ENCODE results near the gene NCKAP5. TPM values are rescaled to one million over a fixed set of nuclear protein-coding genes. Genes with fewer than 3 reads are reported as not detected.

Gene NCKAP5
- total RNA-seq, 2 experiments from 2014 or later = not detected

DNA sequence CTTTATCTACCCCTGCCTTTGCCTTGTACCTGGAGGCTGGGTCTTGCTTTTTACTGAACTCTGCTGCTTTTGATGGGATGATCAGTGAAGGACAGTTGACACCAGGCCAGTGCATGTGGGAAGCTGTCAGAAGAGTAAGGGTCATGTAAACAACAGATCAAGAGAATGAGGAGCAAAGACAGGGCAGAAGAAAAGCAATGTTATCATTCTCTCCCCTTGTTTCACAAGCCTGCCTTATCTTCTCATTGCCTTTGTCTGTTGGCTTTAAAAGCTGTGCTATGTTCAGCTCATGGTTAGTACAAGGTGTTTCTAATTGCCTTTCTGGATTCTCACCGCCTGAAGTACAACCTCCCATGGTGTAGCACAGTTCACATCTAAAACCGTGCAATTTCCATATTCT is 925.8 kb downstream of the NCKAP5 start:
- POLR2A ChIA-PET = no interaction called here
- CTCF ChIA-PET = no interaction called here

DNA sequence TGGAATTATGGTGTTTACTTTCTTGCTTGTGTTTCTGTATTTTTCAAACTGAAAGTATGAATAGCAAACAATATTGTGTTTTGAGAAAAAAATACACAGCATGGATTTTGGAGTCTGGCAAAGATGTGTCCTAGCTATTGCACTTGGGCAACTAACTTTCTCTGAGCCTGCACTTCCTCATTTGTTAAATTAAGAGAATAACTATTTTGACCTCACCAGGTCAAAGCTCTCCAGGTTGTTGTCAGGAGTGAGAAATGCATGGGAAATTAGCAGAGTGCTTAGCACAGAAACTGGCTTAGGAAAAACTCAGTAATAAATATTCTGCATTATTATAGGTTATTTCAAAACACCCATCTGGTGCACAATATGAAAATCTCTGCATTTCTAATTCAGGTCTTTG is 926.4 kb downstream of the NCKAP5 start:
- ChIA-PET CTCF (no interaction called here), POLR2A (no interaction called here)

DNA sequence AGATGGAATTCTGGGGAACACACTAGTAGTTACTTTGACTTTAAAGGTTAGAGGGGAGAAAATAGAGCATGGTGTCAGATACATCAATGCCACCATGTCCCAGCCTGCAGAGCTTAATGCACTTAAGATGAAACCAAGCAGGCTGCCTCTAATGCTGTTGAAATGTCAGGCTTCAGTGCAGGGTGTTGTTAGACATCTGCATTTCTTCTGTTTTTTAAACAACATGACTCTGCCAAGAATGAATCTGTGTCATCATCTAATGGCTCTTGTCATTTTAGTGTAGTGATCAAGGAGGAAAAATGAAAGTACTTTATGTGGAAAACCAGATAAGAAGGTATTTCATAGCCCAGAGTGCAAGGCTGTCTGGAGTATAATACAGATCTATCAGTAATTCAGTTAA is 928.1 kb downstream of the NCKAP5 start:
- POLR2A ChIA-PET = no interaction called here
- CTCF ChIA-PET = no interaction called here

DNA sequence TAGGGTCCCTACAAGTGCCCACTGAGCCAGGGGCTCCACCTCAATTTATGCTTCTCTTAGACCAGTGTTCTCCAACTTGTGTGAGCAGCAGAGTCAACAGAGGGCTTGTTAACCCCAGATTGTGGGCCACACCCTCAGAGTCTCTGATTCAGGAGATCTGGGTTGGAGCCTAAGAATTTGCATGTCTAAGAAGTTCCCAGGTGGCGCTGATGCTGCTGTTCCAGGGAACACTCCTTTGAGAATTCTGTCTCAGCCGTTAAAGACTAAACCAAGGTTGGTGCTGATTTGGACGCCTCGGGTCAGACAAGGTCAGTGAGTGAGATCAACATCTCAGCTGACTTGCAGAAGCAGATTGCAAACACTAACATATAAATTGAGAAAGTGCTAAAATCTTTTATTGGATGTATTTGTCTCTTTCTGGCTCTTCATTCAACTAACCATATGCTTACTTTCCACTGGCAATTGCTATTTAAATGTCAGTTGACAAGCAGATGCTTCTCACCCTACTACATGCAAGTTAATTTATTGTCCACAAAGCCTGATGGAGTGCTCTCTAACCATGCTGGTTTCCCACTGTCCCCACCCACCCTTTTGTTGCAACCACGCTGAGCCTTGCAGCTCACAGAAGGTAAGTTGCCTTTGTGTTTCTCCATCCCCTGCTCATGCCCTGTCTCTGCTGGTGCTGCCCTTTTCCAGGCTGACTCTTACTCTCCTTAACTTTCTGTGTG is 929.8 kb downstream of the NCKAP5 start:
- ChIA-PET CTCF (no interaction called here), POLR2A (no interaction called here)

DNA sequence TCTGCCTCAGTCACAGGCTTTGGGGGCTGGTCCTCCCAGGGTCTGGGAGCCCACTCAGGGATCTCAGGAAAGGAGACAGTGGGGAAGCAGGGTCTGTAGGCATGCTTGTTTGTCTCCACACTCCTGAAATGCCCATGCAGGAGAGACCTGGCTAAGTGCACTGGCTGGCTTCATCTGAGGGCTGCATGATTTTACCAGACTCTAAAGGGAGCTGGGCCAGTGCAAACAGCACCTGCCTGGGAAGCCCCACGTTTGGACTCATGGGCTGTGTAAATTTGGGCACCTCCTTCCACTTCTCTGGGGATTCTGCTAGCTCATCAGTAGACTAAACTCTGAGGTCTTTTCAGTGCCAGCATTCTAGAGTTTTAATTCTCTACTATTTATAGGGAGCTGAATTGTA is 931.9 kb downstream of the NCKAP5 start:
- CTCF ChIA-PET = no interaction called here
- POLR2A ChIA-PET = no interaction called here

DNA sequence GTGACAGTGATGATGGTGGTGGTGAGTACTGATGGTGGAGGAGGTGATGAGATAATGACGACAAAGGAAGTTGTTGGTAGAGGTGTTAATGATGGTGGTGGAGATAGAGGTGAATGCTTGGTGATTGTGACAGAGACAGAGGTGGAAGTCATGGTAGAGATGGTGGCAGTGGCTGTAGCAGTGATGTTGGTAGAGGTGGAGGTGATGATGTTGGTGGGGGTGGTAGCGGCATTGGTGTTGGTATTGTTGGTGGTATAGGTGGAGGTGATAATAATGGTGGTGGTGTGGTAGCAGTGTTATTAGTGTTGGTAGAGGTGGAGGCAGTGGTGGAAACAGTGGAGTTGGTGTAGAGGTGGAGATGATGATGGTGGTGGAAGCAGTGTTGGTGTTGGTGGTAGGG is 934.6 kb downstream of the NCKAP5 start:
- ChIA-PET POLR2A (no interaction called here), CTCF (no interaction called here)

DNA sequence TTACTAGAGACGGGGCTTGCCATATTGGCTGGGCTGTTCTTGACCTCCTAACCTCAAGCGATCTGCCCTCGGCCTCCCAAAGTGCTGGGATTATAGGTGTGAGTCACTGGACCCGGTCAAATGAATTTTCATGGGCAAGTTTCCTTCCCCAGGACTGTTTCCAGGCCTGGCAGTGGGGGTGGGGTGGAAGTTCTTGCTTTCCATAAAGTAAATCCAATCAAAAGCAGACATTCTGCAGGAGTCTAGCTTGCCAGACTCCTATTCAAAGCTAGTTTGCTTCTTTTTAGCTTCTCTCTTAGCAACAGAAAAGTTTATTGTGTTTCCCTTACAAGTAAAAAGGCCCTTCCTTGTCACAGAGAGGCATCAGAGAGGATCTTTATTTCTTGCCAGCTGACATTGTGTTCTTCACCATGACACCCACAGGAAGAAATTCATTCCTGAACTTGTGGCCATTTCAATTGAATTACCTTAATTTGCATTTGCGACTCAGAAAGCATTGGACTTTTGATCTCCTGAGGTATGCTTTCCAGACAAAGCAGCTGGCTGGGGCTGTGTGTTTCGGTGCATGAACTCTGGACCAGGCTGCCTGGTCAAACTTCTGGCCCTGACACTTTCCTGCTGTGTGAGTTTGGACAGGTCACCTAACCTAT is 936.1 kb downstream of the NCKAP5 start:
- ChIA-PET POLR2A (no interaction called here), CTCF (no interaction called here)

DNA sequence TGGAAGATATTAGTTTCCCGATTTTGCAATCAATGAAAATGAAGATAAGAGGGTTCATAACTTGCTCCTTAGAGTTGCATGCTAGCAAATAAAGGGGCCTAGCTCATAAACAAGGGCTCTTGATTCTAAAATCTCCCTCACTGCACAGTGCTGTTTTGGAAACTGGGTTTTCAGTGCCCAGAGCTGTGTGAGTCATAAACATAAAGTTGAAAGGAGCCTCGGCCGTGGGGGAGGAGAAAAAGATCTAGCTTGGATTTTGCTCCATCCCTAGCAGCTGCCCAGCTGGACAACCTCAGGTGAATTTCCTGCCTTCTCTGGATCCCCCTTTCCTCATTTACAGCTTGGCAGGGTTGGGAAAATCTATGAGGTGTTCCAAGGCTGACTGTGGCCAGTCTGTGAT is 940.7 kb downstream of the NCKAP5 start:
- CTCF ChIA-PET = no interaction called here
- POLR2A ChIA-PET = no interaction called here

DNA sequence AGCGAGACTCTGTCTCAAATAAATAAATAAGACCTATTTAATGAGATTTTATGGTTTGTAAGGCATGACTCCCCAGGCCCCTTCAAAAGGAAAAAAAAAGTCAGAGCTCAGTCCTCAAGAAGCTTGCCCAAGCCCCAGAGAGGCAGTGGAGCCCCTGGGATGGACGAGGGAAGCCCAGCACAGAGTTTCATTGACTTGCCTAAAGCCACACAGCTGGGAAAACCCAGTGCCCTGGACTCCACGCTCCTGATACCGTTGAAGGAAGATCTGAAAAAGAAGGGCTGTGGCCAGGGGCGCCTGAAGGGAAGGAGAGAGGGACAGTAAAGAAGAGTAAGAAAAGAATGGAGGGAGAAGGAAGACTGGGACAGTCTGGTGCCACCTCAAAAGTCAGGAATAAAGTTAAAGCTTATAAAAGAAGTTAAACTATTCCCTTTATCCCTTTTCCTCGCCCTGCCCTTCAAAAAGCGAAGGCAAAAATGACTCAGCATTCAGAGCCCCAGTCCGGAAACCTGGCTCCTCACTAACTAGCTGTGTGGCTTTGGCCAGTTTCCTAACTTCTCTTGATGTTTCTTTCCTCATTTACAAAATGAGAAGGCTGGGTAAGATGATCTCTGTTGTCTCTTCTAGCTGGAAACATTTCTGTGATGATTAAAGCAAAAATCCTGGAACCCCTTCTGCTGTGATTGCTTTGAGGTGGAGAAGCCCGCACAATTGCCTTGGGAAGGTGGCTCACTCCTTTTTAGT is 945.0 kb downstream of the NCKAP5 start:
- ChIA-PET POLR2A (no interaction called here), CTCF (no interaction called here)
